HCT116 (cell line): ENCODE measurements around the gene ICAM1. TPM values are rescaled to one million over a fixed set of nuclear protein-coding genes. Genes with fewer than 3 reads are reported as not detected.

Experiments
- ATAC-seq: fragments of 200-7000 bp; cut with Tn5 transposase; 2 replicates; pipeline ENCODE4 v1.9.1; 2020; ENCODE audit warnings: mild to moderate bottlenecking, moderate library complexity
- BruUV-seq: library from RNA; stranded (reverse); fragments of 400-500 nt; replicated peaks from 2 replicates; lab custom pipeline; 2021; lab: Mats Ljungman, UMichigan
- CTCF ChIA-PET: fragments of 300-600 bp; sonication (Branson Sonifier 250); formaldehyde crosslinking; loops from one replicate; lab custom pipeline; 2021; ENCODE audit warnings: antibody characterized with exemption; lab: Charles Lee
- POLR2A ChIA-PET: fragments of 300-600, 350-600 bp; sonication (Branson Sonifier 250); formaldehyde crosslinking; loops from one replicate; lab custom pipeline; 2021; ENCODE audit warnings: antibody characterized with exemption; lab: Charles Lee
- RAD21 ChIA-PET, 2 experiments: fragments of 300-600 bp; sonication (Branson Sonifier 250); formaldehyde crosslinking; loops; one replicate each; lab custom pipeline; 2023; ENCODE audit warnings: low total read pairs in 2 of 2; ENCODE audit not compliant: uncharacterized antibody in 2 of 2, unreplicated experiment in 2 of 2, low non-redundant PET in 1 of 2; lab: Charles Lee
- DNase-seq: peaks from one replicate; pipeline ENCODE4 v3.0.0-alpha.2; 2010; ENCODE audit warnings: low read depth, low spot score
- H2AFZ ChIP-seq: fragments of 200-600 bp; shearing (Covaris generic), sonication (generic); 2 replicates; pipeline ENCODE4 v1.6.1; 2017; ENCODE audit warnings: low read depth, mixed run types, mixed read lengths, antibody characterized with exemption, low read length; ENCODE audit not compliant: poor library complexity, severe bottlenecking
- H3K27ac ChIP-seq: 2 replicates; pipeline ENCODE4 v1.5.1; 2012; ENCODE audit warnings: low read depth, low read length
- H3K27me3 ChIP-seq: fragments of 200-600 bp; sonication (generic); 2 replicates; pipeline ENCODE4 v1.6.1; 2016; ENCODE audit warnings: mixed run types, low read length, mixed read lengths; ENCODE audit not compliant: insufficient read depth
- H3K36me3 ChIP-seq, 2 experiments: fragments of 200-500 bp in 1 of 2; fragments of 200-600 bp in 1 of 2; sonication (Bioruptor generic) in 1 of 2; sonication (generic) in 1 of 2; 2 replicates each; pipeline versions ENCODE4 v1.5.1 to v1.6.1; 2014 to 2016; ENCODE audit warnings: low read length in 2 of 2, inconsistent platforms in 1 of 2, mixed read lengths in 1 of 2, mixed run types in 1 of 2; ENCODE audit not compliant: insufficient read depth in 2 of 2, control insufficient read depth in 1 of 2
- H3K4me1 ChIP-seq, 2 experiments: fragments of 200-600 bp in 1 of 2; sonication (generic) in 1 of 2; 2 replicates each; pipeline versions ENCODE4 v1.5.1 to v1.6.1; 2012 to 2017; ENCODE audit warnings: low read length in 2 of 2, inconsistent platforms in 1 of 2, mild to moderate bottlenecking in 1 of 2, mixed read lengths in 1 of 2, mixed run types in 1 of 2, moderate library complexity in 1 of 2; ENCODE audit not compliant: insufficient read depth in 2 of 2, control insufficient read depth in 1 of 2
- H3K4me2 ChIP-seq: fragments of 200-600 bp; sonication (generic); 2 replicates; pipeline ENCODE4 v1.6.1; 2017; ENCODE audit warnings: mixed run types, low read length, mixed read lengths
- H3K4me3 ChIP-seq, 2 experiments: fragments of 200-600 bp in 1 of 2; sonication (generic) in 1 of 2; replicated peaks in 1 of 2; 2 replicates each; pipeline ENCODE4 v1.5.1; 2011 to 2016; ENCODE audit warnings: low read length in 2 of 2, control low read depth in 1 of 2, low read depth in 1 of 2, mild to moderate bottlenecking in 1 of 2, mixed read lengths in 1 of 2, mixed run types in 1 of 2
- H3K79me2 ChIP-seq: fragments of 200-600 bp; sonication (generic); 2 replicates; pipeline ENCODE4 v1.6.1; 2017; ENCODE audit warnings: mild to moderate bottlenecking, mixed run types, low read length, moderate library complexity, mixed read lengths; ENCODE audit not compliant: insufficient read depth
- H3K9ac ChIP-seq: fragments of 200-600 bp; sonication (generic); 2 replicates; pipeline ENCODE4 v1.6.1; 2016; ENCODE audit warnings: low read length, mixed read lengths
- H3K9me2 ChIP-seq: fragments of 200-600 bp; sonication (generic), shearing (Covaris generic); 2 replicates; pipeline ENCODE4 v1.6.1; 2017; ENCODE audit warnings: mixed run types, mild to moderate bottlenecking, moderate library complexity; ENCODE audit not compliant: insufficient read depth
- H3K9me3 ChIP-seq, 2 experiments: fragments of 200-500 bp in 1 of 2; fragments of 200-600 bp in 1 of 2; sonication (Bioruptor generic) in 1 of 2; sonication (generic) in 1 of 2; 2 replicates each; pipeline ENCODE4 v1.6.1; 2014 to 2017; ENCODE audit warnings: low read length in 2 of 2, mixed read lengths in 2 of 2, inconsistent platforms in 1 of 2, low read depth in 1 of 2, mild to moderate bottlenecking in 1 of 2, mixed run types in 1 of 2, moderate library complexity in 1 of 2; ENCODE audit not compliant: control insufficient read depth in 1 of 2, insufficient read depth in 1 of 2
- H4K20me1 ChIP-seq: fragments of 200-600 bp; sonication (generic), shearing (Covaris generic); 2 replicates; pipeline ENCODE4 v1.6.1; 2017; ENCODE audit warnings: mixed run types, mild to moderate bottlenecking, moderate library complexity; ENCODE audit not compliant: insufficient read depth
- CTCF ChIP-seq, 3 experiments: fragments of 200-600 bp in 1 of 3; sonication (generic) in 1 of 3; IDR thresholded peaks in 2 of 3; conservative IDR thresholded peaks in 1 of 3; 2 replicates each; pipeline ENCODE4 v1.5.1; 2012 to 2017; ENCODE audit warnings: low read depth in 2 of 3, low read length in 2 of 3, antibody characterized with exemption in 1 of 3, borderline replicate concordance in 1 of 3, control low read depth in 1 of 3, mild to moderate bottlenecking in 1 of 3, mixed read lengths in 1 of 3, mixed run types in 1 of 3, moderate library complexity in 1 of 3; ENCODE audit not compliant: insufficient read depth in 1 of 3
- EGR1 ChIP-seq: IDR thresholded peaks from 2 replicates; pipeline ENCODE4 v1.6.1; 2012; ENCODE audit warnings: low read depth
- FOSL1 ChIP-seq: IDR thresholded peaks from 2 replicates; pipeline ENCODE4 v1.6.1; 2012; ENCODE audit warnings: low read depth
- MAX ChIP-seq: IDR thresholded peaks from 2 replicates; pipeline ENCODE4 v1.6.1; 2012
- POLR2AphosphoS5 ChIP-seq: IDR thresholded peaks from 2 replicates; pipeline ENCODE4 v1.6.1; 2011; ENCODE audit warnings: mild to moderate bottlenecking, low read depth, low read length, moderate library complexity
- intact Hi-C: fragments of 100-400 bp; cut with micrococcal nuclease; formaldehyde crosslinking; loops from 2 replicates; pipeline ENCODE4 v1.10.0; 2022
- total RNA-seq: library from RNA; stranded (reverse); gene quantifications from one replicate; pipeline ENCODE4 v1.2.1, GENCODE V29; 2021; ENCODE audit not compliant: unreplicated experiment

The ICAM1 gene
- total RNA-seq, 1 experiment from 2014 or later, result 5.0 TPM

- Histone ChIP-seq H3K9me3 (no peaks in the 10 kb centered on the region), H3K9me2 (no peaks in the 10 kb centered on the region), H2AFZ (no peak overlapping the region), H3K4me1 (peaks cover 6 to 28% of the 10 kb centered on the region in 2 experiments; a peak in 3 of 4 replicates), H3K4me2 (peak overlapping the region; percentile 100), H3K27me3 (no peaks in the 10 kb centered on the region), H3K9ac (peak overlapping the region; percentile 75), H3K27ac (peak overlapping the region; percentile 90), H4K20me1 (no peaks in the 10 kb centered on the region), H3K79me2 (peaks cover 37% of the 10 kb centered on the region), H3K4me3 (peak overlapping the region; percentile 77 to 93), H3K36me3 (peaks cover 6 to 11% of the 10 kb centered on the region in 2 experiments)
- ChIA-PET RAD21 (interaction anchor here (0.8 to 1.2 kb wide), 4 partner anchors 46 to 65 kb away, joined by 3 to 4 read pairs (median 3); partner anchors contain the start of gene ICAM1 (in 1 of the 2)), POLR2A (interaction anchor here (0.5 to 2.5 kb wide), 8 partner anchors 9 to 551 kb away, joined by 3 to 26 read pairs (median 4); partner anchors contain the start of genes ICAM5 and TYK2), CTCF (interaction anchor here (0.6 to 1.7 kb wide), 5 partner anchors 45 to 402 kb away, joined by 3 to 4 read pairs (median 3); partner anchors contain the start of gene ICAM5)
- DNase-seq, result peak; percentile 93
- intact Hi-C loops, result loop anchor here (2.0 kb wide), 1 partner anchor 46 kb away; the partner anchor contains the start of gene TYK2
- TF ChIP-seq MAX (peak; percentile 92), POLR2AphosphoS5 (peak; percentile 67), CTCF (IDR thresholded peaks at IDR 0.05 in 2 of 3, conservative IDR thresholded peaks at IDR 0.05 in 1 of 3; ENCODE audit: borderline replicate concordance in 1 of 3, insufficient read depth in 1 of 3, low read depth in 2 of 3, low read length in 2 of 3) (peak in 2 of 3 experiments; percentile 7 to 20; a peak in 1 of 6 replicates), EGR1 (peak; percentile 67; the same call in 1 of the 2 replicates), FOSL1 (no peak)
- peak; percentile 80 for ATAC-seq
- BruUV-seq, result no TSS peak
Measured at GRCh38 chr19:10334588-10335351, 63.9 kb downstream of the ICAM1 start.
